Measurements from ENCODE around the gene VEZT. TPM values are rescaled to one million over a fixed set of nuclear protein-coding genes. Genes with fewer than 3 reads are reported as not detected.

Gene VEZT
- total RNA-seq, 4 donors from 2014 or later = 55.2 to 130 (median 85.5) TPM

- peaks cover 22 to 64% (median 35%) of the 10 kb centered on the region in 4 donors for H3K4me1 ChIP-seq
- DNase-seq = no peak
- H3K27me3 ChIP-seq = no peaks in the 10 kb centered on the region
- H3K9me3 ChIP-seq = no peaks in the 10 kb centered on the region
- peak overlapping the region; percentile 68 to 82 (median 73) for H3K27ac ChIP-seq
- TF ChIP-seq POLR2A (IDR thresholded peaks at IDR 0.05) (no peak), POLR2AphosphoS5 (IDR thresholded peaks at IDR 0.05) (peak in 1 of 3 donors; percentile 17)
- peak overlapping the region in 1 of 4 donors; percentile 30 for H3K4me3 ChIP-seq
- intact Hi-C loops (cut with DNase I; ENCODE audit: low total_unique reads) (no loop called here), in situ Hi-C loops (cut with MboI; ENCODE audit: low pct_ligation_motif_present in 1 of 4, low pct_unique_long_range_greater_than_20kb in 1 of 4, low sequenced_read_pairs in 3 of 4) (no loop called here)
- no peaks in the 10 kb centered on the region for H3K36me3 ChIP-seq
- 50 to 58% methylated on average over 5 of the region's 5 CpGs for WGBS, 2 donors (ENCODE audit: low coverage in 1 of 2)
Observed at GRCh38 chr12:95200128-95200894, 17.3 kb upstream of the VEZT start.

GRCh38 chr12:95201056-95201670 lies 16.4 kb upstream of the VEZT start:
- H3K27me3 ChIP-seq = no peaks in the 10 kb centered on the region
- H3K4me3 ChIP-seq = peak overlapping the region in 1 of 4 donors; percentile 30
- 70% methylated on average over 4 of the region's 4 CpGs for WGBS, 2 donors (ENCODE audit: low coverage in 1 of 2)
- no peaks in the 10 kb centered on the region for H3K36me3 ChIP-seq
- no peaks in the 10 kb centered on the region for H3K9me3 ChIP-seq
- in situ Hi-C loops (cut with MboI; ENCODE audit: low pct_ligation_motif_present in 1 of 4, low pct_unique_long_range_greater_than_20kb in 1 of 4, low sequenced_read_pairs in 3 of 4) = no loop called here
- peaks cover 27 to 73% (median 42%) of the 10 kb centered on the region in 4 donors for H3K4me1 ChIP-seq
- intact Hi-C loops (cut with DNase I; ENCODE audit: low total_unique reads) = no loop called here
- TF ChIP-seq POLR2AphosphoS5 (IDR thresholded peaks at IDR 0.05) (no peak), POLR2A (IDR thresholded peaks at IDR 0.05) (no peak), EP300 (IDR thresholded peaks at IDR 0.05; ENCODE audit: low read depth) (no peak), CTCF (IDR thresholded peaks at IDR 0.05) (no peak)
- no peak for DNase-seq
- H3K27ac ChIP-seq = peak overlapping the region; percentile 68 to 82 (median 73)

- peak overlapping the region; percentile 62 to 78 (median 75) for H3K27ac ChIP-seq
- no peaks in the 10 kb centered on the region for H3K27me3 ChIP-seq
- no peaks in the 10 kb centered on the region for H3K36me3 ChIP-seq
- DNase-seq = no peak
- no peak overlapping the region for H3K4me3 ChIP-seq
- intact Hi-C loops (cut with DNase I; ENCODE audit: low total_unique reads) = no loop called here
- WGBS, 2 donors (ENCODE audit: low coverage in 1 of 2) = 73 to 78% methylated on average over 1 to 3 of the region's 3 CpGs
- in situ Hi-C loops (cut with MboI; ENCODE audit: low pct_ligation_motif_present in 1 of 4, low pct_unique_long_range_greater_than_20kb in 1 of 4, low sequenced_read_pairs in 3 of 4) = no loop called here
- H3K4me1 ChIP-seq = peaks cover 27 to 81% (median 43%) of the 10 kb centered on the region in 4 donors
- TF ChIP-seq EP300 (IDR thresholded peaks at IDR 0.05; ENCODE audit: low read depth) (no peak), POLR2AphosphoS5 (IDR thresholded peaks at IDR 0.05) (no peak), CTCF (IDR thresholded peaks at IDR 0.05) (no peak), POLR2A (IDR thresholded peaks at IDR 0.05) (no peak)
- H3K9me3 ChIP-seq = no peaks in the 10 kb centered on the region
Observed at GRCh38 chr12:95202691-95203486, 14.7 kb upstream of the VEZT start.

- TF ChIP-seq POLR2A (IDR thresholded peaks at IDR 0.05) = no peak
- no peak for TF ChIP-seq POLR2AphosphoS5 (IDR thresholded peaks at IDR 0.05)
- TF ChIP-seq EP300 (IDR thresholded peaks at IDR 0.05; ENCODE audit: low read depth) = no peak
- no peak for TF ChIP-seq CTCF (IDR thresholded peaks at IDR 0.05)
- 57 to 62% methylated on average over 1 of the region's 1 CpG for WGBS, 2 donors (ENCODE audit: low coverage in 1 of 2)
- H3K27me3 ChIP-seq = no peaks in the 10 kb centered on the region
- H3K36me3 ChIP-seq = no peaks in the 10 kb centered on the region
- H3K4me3 ChIP-seq = no peak overlapping the region
- H3K9me3 ChIP-seq = no peaks in the 10 kb centered on the region
- in situ Hi-C loops (cut with MboI; ENCODE audit: low pct_ligation_motif_present in 1 of 4, low pct_unique_long_range_greater_than_20kb in 1 of 4, low sequenced_read_pairs in 3 of 4) = no loop called here
- DNase-seq = no peak
- H3K27ac ChIP-seq = peak overlapping the region; percentile 62 to 78 (median 75)
- intact Hi-C loops (cut with DNase I; ENCODE audit: low total_unique reads) = no loop called here
- H3K4me1 ChIP-seq = peaks cover 27 to 81% (median 43%) of the 10 kb centered on the region in 4 donors
Observed at GRCh38 chr12:95203487-95204030, 14.0 kb upstream of the VEZT start.

Measured in transverse colon (tissue), 4 donors.